HFFc6 (cell line): ENCODE data around the gene RBM5. TPM values are rescaled to one million over a fixed set of nuclear protein-coding genes. Genes with fewer than 3 reads are reported as not detected.

Experiments used
- DNase-seq: peaks from one replicate; pipeline ENCODE4 v3.0.0-alpha.2; 2018
- H3K27ac Mint-ChIP-seq: 2 replicates; pipeline ENCODE4 v1.8.0; 2020; ENCODE audit warnings: mild to moderate bottlenecking, mixed read lengths
- H3K27me3 Mint-ChIP-seq: 2 replicates; pipeline ENCODE4 v1.8.0; 2021; ENCODE audit warnings: mild to moderate bottlenecking, moderate library complexity, mixed read lengths; ENCODE audit not compliant: insufficient read depth
- H3K36me3 Mint-ChIP-seq: 2 replicates; pipeline ENCODE4 v1.8.0; 2021; ENCODE audit warnings: low read depth, mixed read lengths
- H3K4me1 Mint-ChIP-seq: 2 replicates; pipeline ENCODE4 v1.8.0; 2020; ENCODE audit warnings: low read depth, mixed read lengths
- H3K4me3 Mint-ChIP-seq: 2 replicates; pipeline ENCODE4 v1.8.0; 2020; ENCODE audit warnings: mild to moderate bottlenecking, moderate library complexity, mixed read lengths
- H3K9me3 Mint-ChIP-seq: 2 replicates; pipeline ENCODE4 v1.8.0; 2020; ENCODE audit warnings: mild to moderate bottlenecking, mixed read lengths
- CTCF ChIP-seq: fragments of 200-600 bp; sonication (generic); IDR thresholded peaks from 2 replicates; pipeline ENCODE4 v1.5.0; 2021; ENCODE audit warnings: antibody characterized with exemption, mild to moderate bottlenecking
- total RNA-seq, 6 experiments: library from RNA; stranded (reverse); fragmentation: NEBNext Ultra II Directional; extraction: Animal tissue kit (Norgen Biotek cat#: 25700); gene quantifications; 2 replicates in 1 of 6; 3 replicates in 5 of 6; pipeline ENCODE4 v1.2.3, GENCODE V29; 2021

RBM5 gene
- total RNA-seq, 6 experiments from 2014 or later = 69.3 to 83.8 (median 78.5) TPM

- Mint-ChIP-seq H3K4me1 (no peaks in the 10 kb centered on the region), H3K36me3 (peaks cover 53% of the 10 kb centered on the region), H3K27ac (no peak overlapping the region), H3K4me3 (no peak overlapping the region), H3K9me3 (no peaks in the 10 kb centered on the region), H3K27me3 (peaks cover 8% of the 10 kb centered on the region)
- no peak for TF ChIP-seq CTCF
- DNase-seq = no peak
Measured at GRCh38 chr3:50112462-50112861, 23.7 kb downstream of the RBM5 start.

- TF ChIP-seq CTCF = no peak
- Mint-ChIP-seq H3K36me3 (peaks cover 43% of the 10 kb centered on the region), H3K27ac (no peak overlapping the region), H3K9me3 (no peaks in the 10 kb centered on the region), H3K4me3 (no peak overlapping the region), H3K4me1 (peaks cover 5% of the 10 kb centered on the region; the same call in 1 of the 2 replicates), H3K27me3 (peaks cover 11% of the 10 kb centered on the region)
- DNase-seq = no peak
Measured at GRCh38 chr3:50117120-50117519, 28.4 kb downstream of the RBM5 start.

- Mint-ChIP-seq H3K4me1 (peaks cover 8% of the 10 kb centered on the region; the same call in 1 of the 2 replicates), H3K9me3 (no peaks in the 10 kb centered on the region), H3K27me3 (peaks cover 13% of the 10 kb centered on the region), H3K4me3 (no peak overlapping the region; the same call in 1 of the 2 replicates), H3K27ac (no peak overlapping the region), H3K36me3 (peaks cover 41% of the 10 kb centered on the region)
- TF ChIP-seq CTCF = no peak
- no peak for DNase-seq
Measured at GRCh38 chr3:50118237-50118636, 29.5 kb downstream of the RBM5 start.

- TF ChIP-seq CTCF = no peak
- no peaks in the 10 kb centered on the region for H3K9me3 Mint-ChIP-seq
- H3K36me3 Mint-ChIP-seq = peaks cover 28% of the 10 kb centered on the region
- H3K27ac Mint-ChIP-seq = no peak overlapping the region
- no peak overlapping the region for H3K4me3 Mint-ChIP-seq
- peaks cover 20% of the 10 kb centered on the region for H3K4me1 Mint-ChIP-seq
- peaks cover 18% of the 10 kb centered on the region for H3K27me3 Mint-ChIP-seq
- DNase-seq = no peak
Measured at GRCh38 chr3:50119786-50120185, 31.1 kb downstream of the RBM5 start.

- peaks cover 24% of the 10 kb centered on the region for H3K36me3 Mint-ChIP-seq
- DNase-seq = no peak
- H3K27ac Mint-ChIP-seq = no peak overlapping the region
- H3K4me1 Mint-ChIP-seq = peaks cover 22% of the 10 kb centered on the region
- H3K9me3 Mint-ChIP-seq = no peaks in the 10 kb centered on the region
- peaks cover 18% of the 10 kb centered on the region for H3K27me3 Mint-ChIP-seq
- H3K4me3 Mint-ChIP-seq = no peak overlapping the region
- no peak for TF ChIP-seq CTCF
Measured at GRCh38 chr3:50120364-50121071, 31.8 kb downstream of the RBM5 start.
